HUES6 (cell line): ENCODE data around the gene SHMT1.

Source experiments
- H3K27ac ChIP-seq: 2 replicates; pipeline ENCODE4 v1.7.0; 2013; ENCODE audit warnings: low read depth, mild to moderate bottlenecking, low read length, inconsistent platforms
- H3K27me3 ChIP-seq: 2 replicates; pipeline ENCODE4 v1.6.1; 2013; ENCODE audit warnings: low read length; ENCODE audit not compliant: control insufficient read depth, insufficient read depth
- H3K36me3 ChIP-seq: 2 replicates; pipeline ENCODE4 v1.6.1; 2013; ENCODE audit warnings: low read length; ENCODE audit not compliant: control insufficient read depth, insufficient read depth
- H3K4me1 ChIP-seq: 2 replicates; pipeline ENCODE4 v1.6.1; 2013; ENCODE audit warnings: low read length; ENCODE audit not compliant: control insufficient read depth, insufficient read depth
- H3K4me3 ChIP-seq: 2 replicates; pipeline ENCODE4 v1.5.1; 2013; ENCODE audit warnings: low read depth, low read length
- H3K9ac ChIP-seq: one replicate; pipeline ENCODE4 v1.6.1; 2013; ENCODE audit warnings: mild to moderate bottlenecking, low read length
- H3K9me3 ChIP-seq: 2 replicates; pipeline ENCODE4 v1.6.1; 2013; ENCODE audit warnings: low read depth, low read length; ENCODE audit not compliant: control insufficient read depth, insufficient read depth

Gene SHMT1

DNA sequence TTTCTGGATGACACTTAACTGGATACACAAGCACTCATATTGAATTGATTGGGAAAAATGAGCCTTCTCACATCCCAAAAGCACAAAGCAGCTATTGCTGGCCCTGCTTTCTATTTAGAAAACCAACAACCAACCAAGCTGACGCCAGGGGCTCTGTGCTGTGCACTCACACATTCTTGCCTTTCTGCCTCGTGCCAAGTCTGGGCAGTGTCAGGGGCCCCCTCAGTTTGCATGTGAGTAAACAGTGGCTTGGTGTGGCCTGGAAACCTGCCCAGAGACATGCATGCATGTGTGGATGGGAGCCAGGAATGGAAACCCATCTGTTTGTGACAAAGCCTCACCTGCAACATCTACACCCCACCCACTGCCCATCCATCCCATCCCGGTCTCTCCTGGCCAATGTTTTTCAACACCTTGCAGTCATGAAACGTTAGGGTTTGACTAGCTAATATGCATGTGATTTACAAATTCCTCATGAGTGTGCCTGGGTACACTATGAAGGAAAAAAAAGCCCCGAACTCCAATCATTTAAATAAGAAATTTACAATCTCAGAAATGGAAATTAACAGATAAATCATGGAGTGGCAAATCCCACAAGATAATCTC, 82.5 kb downstream of the SHMT1 start:
- Histone ChIP-seq H3K4me3 (no peak overlapping the region), H3K36me3 (peaks cover 95% of the 10 kb centered on the region)

DNA sequence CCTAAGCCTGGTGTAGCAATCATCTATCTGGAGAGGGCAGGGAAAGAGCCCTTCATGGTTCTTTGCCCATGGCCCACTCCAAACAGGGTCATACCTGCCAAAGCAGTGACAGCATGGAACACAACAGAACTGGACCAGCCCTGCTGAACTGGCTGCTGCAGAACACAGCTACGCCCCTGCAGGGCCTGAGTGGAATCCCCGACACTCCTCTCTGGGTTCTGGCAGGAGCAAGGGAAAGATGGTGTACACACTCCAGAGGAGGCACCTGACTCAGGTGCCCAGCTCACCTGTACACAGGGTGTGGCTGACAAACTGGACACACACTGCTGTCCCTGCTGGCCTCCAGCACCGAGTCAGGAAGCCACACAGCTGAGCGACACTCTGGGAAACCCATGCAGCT, 83.1 kb downstream of the SHMT1 start:
- Histone ChIP-seq H3K27me3 (no peaks in the 10 kb centered on the region), H3K27ac (no peak overlapping the region), H3K9ac (no peak overlapping the region), H3K4me3 (no peak overlapping the region), H3K36me3 (peaks cover 91% of the 10 kb centered on the region), H3K4me1 (no peaks in the 10 kb centered on the region), H3K9me3 (no peaks in the 10 kb centered on the region)

More for the DNA sequence above, 82.5 kb downstream of the SHMT1 start:
- Histone ChIP-seq H3K27ac (no peak overlapping the region), H3K9ac (no peak overlapping the region), H3K9me3 (no peaks in the 10 kb centered on the region), H3K4me1 (no peaks in the 10 kb centered on the region), H3K27me3 (no peaks in the 10 kb centered on the region)

DNA sequence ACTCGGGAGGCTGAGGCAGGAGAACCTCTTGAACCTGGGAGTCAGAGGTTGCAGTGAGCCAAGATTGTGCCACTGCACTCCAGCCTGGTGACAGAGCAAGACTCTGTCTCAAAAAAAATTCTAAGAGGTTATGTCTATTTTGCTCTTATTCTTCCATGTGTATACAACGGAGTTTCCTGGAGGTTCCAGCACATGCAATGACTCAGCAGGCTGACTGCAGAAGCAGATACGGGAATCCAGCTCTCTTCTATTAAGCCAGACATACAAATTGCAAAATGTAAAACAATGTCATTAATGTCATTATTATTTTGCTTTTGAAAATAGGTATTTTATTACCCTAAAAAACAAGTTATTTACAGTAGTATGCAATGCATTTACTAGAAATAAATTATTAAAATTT, 84.5 kb downstream of the SHMT1 start:
- Histone ChIP-seq H3K36me3 (peaks cover 90% of the 10 kb centered on the region), H3K9me3 (no peaks in the 10 kb centered on the region), H3K27me3 (no peaks in the 10 kb centered on the region), H3K27ac (no peak overlapping the region), H3K9ac (no peak overlapping the region), H3K4me1 (no peaks in the 10 kb centered on the region), H3K4me3 (no peak overlapping the region)
